ENCODE results near the gene GRK5. TPM values are rescaled to one million over a fixed set of nuclear protein-coding genes. Genes with fewer than 3 reads are reported as not detected.

Gene GRK5
- total RNA-seq, 1 experiment from 2014 or later = 1.5 TPM

DNA sequence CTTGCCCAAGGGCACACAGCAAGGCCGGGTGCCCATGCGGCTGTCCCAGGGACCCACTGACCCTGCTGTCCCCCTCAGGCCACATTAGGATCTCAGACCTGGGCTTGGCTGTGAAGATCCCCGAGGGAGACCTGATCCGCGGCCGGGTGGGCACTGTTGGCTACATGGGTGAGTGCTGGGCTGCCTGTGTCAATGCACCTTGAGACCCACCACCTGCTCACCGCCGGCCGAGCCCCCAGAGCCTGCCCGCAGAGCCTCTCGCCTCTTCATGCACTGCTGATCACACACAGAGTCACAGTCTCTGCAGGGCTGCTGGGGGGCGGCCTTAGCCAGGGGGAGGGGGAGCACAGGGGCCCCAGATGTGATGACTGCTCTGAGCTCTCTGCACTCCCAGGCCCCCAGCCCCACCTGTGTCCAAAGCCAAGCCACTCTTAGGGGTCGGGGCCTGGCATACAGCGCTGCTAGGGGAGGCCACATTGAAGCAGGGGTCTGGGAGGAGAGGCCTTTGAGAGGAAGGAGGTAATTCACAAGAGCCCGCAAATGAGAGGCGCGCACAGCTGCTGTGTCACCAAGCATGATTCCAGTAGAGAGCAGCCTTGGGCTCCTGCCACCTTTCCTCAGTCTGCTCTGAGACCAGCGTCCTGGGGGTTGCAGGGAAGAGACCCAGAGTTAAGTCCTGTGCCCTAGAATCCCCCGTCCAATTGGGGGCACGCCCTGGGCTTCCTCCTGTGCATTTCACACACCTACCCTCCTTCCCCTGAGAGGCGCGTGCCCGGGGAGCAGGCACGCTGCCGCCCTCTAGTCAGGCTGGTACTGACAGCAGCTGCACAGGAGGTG is 234.8 kb downstream of the GRK5 start:
- DNase-seq (ENCODE audit: low read depth) = no peak

DNA sequence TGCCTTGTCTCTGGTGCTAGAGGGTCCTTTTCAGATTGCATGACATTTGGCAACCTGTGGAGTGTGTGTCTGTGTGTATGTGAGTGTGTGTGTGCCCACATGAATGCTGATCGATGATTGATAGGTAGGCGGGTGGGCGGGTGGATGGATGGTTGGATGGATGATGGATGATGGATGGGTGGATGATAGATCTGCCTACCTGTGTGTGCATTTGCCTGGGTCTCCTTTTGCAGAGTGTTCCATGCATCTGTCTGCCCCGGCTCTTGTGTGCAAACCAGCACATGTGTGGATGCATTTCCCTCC is 235.3 kb downstream of the GRK5 start:
- no peak for DNase-seq (ENCODE audit: low read depth)

DNA sequence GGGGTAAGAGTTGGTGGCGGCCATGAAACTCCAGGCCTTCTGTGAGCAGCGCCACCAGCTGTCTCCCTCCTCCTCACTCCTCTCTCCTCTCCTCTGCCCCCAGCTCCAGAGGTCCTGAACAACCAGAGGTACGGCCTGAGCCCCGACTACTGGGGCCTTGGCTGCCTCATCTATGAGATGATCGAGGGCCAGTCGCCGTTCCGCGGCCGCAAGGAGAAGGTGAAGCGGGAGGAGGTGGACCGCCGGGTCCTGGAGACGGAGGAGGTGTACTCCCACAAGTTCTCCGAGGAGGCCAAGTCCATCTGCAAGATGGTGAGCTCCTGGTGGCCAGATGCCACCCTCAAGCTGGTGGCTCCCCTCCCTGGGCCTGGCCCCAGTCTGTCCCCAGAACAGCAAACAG is 236.1 kb downstream of the GRK5 start:
- DNase-seq (ENCODE audit: low read depth) = no peak

DNA sequence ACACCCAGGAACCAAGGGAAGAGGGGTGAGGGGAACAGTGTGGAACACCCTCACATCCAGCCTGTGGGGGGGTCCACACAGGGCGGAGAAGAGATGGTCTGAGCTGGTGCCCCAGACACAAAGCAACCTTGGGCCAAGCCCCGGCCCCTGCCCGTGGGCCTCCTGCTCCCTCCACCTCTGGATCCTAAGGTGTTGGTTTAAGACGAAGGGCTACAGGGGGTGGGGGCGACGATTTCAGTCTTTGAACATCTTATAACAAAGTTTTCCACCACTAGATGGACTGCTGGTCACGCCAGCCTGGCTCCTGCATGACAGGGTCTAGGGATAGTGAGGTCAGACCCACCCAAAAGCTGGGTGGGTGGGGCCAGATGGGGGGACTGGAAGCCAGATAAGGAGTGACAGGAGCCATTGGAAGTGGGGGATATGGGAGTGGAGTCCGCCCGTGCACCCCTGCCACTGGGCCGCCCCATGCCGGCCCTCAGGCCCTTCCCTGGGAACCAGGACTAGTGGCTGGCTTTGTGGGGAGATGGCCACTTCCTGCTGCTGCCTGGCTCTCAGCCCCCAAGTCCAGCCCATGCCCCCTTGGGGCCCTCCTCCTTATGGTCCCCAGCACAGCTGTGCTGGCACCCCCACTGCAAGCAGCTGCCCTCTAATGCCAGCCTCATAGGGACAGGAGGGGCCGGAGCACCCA is 236.7 kb downstream of the GRK5 start:
- no peak for DNase-seq (ENCODE audit: low read depth)

DNA sequence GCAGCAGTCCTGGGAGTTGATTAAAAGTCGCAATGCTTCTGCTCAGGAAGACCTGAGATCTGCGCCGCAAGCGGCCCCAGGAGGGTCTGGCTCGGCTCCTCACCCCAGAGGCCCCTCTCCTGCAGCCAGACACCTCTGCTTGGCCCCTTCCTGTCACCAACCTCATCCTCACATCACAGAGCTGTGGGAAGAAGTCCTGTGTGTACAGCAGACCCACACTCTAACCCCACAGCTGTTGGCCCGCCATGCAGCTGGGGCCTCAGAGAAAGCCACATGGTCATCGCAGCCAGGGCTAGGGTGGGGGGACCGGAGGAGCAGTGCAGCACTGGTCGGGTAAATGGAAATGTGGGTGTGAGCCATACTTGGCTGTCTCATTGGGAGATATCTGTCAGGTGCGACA is 237.5 kb downstream of the GRK5 start:
- no peak for DNase-seq (ENCODE audit: low read depth)

DNA sequence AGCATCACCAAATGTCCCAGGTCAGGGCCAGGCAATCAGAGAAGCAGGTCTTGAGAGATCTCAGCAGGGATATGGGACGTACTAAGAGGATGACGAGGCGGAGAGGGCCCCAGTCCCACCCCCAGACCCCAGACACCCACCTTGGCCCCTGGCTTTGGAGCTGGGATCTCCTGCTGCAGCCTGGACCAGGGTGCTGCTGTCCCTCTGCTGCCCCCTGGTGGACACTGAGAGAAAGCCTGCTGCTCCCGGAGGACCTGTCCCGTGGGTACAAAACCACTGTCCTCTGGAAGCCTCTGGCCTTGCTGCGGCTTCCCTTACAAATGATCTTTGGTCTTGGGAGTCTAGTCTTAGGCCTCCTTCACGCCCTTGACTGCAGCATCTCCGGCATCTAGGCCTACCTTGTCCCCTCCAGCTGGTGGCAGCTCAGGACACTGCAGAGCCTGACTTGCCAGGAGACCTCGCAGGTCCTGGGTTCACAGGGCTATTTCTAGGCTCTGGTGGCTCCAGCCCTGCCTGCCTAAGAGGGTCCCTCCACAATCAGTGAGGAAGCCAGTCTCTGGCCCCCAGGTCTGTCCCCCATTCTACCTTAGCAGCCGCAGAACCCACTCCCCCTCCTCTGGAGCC is 238.1 kb downstream of the GRK5 start:
- peak; percentile 69 for DNase-seq (ENCODE audit: low read depth)

DNA sequence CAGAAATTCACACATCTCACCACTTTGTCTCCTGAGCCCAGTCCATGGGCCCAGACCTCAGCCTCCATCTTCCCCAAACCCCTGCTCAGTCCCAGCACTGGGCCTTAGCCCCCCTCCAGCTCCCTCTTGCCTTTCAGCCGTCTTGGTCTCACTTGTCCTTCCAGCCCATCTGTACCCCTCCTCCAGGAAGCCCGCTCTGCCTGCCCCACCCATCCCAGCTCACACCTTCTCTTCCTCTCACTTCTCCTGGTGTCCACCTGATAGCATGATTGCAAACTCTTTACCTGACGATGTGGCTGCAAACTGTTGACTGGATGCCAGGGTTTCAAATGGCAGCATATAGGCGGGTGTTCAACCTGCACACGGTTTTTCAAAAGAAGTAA is 238.6 kb downstream of the GRK5 start:
- no peak for DNase-seq (ENCODE audit: low read depth)

DNA sequence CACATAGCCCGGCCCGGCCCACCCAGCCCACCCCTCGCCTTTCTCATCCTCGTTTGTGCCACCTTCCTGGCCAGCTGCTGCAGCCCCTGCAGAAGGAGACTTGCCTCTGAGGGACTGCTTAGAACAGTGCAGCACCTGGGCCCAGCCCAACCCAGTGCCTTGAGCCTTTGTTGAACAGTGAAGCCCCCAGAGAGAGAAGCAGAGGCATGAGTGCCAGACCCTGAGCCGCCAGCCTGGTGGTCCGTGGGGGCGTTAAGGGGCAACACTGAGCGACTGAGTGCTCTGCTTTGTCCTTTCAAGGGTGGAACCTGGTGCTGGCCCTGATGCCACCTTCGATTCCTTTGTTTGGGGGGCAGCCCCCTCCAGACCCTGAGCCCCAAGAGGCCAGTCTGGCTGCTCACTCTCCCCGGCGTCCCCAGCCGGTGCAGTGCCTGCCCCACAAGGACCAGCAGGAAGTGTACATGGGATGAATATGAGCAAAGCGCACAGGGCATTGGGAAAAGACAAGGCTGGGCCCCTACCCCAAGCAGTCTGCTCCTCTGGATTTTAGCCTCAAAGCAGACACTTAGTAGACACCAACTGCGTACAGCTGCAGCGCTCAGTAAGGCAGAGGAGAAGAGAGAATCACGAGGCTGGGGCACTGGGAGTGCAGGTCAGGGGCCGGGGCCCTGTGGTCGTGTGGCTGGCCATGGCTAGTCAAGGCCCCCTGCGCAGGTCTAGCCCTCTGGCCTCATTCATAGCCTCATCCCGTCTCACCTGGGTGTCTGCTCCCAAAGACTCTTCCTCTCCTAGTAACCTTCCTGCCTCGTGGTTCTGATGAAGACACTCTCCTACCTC is 239.3 kb downstream of the GRK5 start:
- no peak for DNase-seq (ENCODE audit: low read depth)

DNA sequence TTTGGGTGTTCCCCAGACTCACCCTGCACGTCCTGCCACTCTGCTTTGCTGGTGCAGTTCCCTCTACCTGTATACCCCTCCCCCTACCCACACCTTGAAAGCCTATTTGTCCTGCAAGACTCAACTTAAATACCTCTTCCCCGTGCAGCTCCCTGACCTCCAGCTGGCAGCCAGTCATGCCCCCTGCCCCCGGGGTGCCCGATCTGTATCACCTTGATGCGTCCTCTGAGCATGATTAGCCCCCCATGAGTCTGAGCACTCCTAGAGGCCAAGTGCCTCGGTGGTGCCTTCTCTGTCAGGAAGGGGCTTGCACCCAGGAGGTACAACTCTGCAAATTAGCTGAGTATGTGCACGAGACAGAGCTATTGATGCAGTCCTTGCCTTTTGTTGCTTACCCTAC is 240.1 kb downstream of the GRK5 start:
- no peak for DNase-seq (ENCODE audit: low read depth)

DNA sequence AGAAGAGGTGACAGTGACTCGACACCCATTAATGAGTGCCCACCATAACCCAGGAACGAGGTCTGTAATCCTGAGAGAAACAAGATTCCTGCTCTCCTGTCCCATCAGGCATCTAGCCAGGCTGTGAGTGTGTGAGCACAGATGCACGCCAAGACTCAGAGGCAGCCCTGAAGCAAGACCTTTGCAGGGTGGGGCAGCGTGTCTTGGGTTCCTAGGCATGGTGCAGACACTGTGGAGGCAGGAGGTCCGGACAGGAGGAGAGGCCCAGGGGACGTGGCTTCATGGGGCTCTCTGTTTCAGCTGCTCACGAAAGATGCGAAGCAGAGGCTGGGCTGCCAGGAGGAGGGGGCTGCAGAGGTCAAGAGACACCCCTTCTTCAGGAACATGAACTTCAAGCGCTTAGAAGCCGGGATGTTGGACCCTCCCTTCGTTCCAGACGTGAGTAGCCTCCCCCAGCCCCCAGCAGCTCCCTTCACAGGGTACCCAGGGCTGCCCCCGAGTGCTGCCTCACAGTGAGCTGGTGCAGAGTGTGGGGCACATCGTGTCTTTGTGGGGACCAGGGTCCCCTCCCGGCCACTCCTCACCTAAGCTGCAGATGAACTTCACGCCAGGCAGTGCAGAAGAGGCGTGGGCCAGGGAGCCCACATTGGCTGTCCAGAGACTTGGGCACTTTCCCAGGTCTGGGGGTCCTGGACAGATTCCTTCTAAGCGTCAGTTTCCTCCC is 240.6 kb downstream of the GRK5 start:
- DNase-seq (ENCODE audit: low read depth) = no peak

DNA sequence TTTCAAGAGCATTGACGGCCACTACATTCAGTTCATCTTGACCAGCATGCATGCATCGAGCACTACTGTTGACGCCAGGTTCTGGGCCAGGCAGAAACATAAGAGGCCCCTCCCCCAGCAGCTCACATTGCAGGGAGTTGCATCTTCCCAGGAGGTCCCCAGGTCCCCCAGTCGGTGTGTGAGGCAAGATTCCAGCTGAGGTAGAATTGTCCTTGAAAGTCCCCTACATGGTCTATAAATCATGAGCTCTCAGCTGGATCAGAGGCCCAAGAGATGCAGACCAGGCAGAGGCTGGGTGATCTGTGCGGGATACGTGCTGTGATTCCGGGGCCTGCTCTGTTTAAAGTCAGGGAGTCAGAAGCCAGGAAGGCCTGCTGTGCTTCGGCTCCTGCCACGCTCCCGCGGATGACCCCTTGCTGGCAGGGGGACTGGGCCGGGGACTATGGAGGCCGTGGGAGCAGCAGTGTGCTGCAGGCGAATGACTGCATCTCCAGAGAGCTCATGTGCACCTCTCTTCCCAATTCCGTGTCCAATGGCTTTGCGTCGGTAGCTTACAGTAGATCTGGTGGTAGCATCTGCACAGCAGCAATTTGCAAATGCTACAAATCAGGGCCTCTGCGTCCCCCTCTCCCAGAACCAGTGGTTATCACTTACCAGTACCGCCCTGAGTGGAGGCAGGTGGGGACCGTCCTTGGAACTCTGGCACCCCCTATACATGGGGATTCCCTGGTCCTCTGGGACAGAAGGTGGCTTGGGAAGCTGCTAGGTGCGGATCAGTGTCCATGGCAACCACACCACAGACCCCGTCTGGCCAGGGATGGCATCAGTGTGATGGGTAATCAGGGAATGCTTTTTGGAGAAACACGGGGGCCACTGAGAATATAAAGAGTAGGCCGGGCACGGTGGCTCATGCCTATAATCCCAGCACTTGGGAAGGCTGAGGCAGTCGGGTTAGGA is 241.5 kb downstream of the GRK5 start:
- no peak for DNase-seq (ENCODE audit: low read depth)

DNA sequence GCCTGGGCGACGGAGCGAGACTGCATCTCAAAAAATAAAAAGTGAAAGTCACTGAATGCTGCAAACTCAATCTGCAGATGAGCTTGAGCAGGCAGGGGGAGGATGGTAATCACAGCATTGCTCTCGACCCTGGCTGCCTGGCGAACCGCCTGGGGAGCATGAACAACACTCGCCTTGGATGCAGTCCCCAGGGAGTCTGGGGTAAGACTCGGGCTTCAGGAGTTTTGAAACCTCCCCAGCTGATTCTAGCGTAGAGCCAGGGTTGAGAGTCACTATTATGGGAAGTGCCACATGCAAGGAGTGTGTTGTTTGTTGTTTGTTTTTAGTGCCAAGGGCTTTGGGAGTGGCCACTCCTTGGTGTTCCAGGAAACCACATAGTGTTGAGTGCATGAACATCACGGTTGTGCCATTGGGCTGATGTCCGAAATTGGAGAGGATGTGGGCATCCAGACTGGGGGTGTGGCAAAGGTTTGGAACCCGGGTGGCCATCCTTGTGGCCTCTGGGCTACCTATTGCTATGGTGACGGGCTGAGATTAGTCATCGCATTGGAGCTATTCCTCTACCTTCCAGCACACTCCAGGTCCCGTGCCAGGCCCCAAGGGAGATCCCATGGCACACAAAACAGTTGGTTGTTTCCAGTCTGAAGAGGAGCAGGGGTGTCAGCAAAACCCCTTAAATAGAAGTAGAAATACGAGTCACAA is 242.5 kb downstream of the GRK5 start:
- DNase-seq (ENCODE audit: low read depth) = peak; percentile 92

DNA sequence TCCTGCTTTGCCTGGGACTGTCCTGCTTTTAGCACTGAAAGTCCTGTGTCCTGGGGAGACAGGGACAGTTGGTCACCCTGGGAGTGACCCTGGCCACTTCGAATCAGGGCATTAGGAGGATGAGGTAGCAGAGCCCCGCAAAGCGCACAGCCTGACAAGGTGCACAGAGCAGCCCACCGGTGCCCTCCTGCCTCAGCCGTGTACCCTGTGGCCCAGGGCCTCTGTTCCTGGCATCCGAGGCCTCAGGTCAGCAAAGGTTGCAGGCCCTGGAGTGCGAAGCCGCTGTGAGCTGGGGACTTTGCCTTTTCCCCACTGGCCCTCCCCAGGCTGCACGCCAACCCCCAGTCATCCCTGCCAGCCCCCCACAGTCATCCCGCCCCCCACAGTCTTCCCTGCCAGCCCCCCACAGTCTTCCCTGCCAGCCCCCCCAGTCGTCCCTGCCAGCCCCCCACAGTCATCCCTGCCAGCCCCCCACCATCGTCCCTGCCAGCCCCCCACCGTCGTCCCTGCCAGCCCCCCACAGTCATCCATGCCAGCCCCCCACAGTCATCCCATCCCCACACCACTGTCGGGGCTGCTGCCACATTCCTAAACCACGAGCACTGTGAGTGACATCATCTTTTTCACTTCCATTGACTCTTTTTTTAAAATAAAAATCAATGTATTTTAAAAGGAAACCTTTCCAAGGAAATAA is 243.4 kb downstream of the GRK5 start:
- peak; percentile 25 for DNase-seq (ENCODE audit: low read depth)

DNA sequence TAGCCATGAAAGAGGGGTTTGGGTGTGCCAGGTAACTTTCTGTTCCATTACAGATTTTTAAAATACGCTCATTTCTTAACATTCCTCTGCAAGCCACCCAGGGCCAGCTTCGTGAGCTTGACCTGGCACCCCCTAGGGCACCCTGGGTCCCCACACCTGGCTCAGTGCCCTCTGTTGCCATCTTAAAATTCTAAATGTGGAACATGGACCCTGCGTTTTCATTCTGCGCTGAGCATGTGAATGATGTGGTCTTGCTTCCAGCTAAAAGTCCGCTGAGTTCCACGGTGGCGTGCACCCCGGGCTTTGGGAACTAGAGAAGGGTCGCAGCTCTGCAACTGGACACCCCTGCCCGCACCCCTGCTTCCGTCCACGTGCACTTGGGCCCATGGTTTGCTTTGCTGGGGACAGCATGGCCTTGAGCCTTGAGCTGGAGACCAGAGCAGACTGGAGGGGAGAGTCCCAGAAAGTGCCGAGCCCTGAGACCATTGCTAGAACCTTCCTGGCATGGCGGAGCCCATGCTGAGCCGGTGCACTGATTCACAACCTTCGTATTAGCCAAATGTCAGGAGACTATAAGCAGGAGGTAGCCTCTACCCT is 244.0 kb downstream of the GRK5 start:
- DNase-seq (ENCODE audit: low read depth) = no peak

DNA sequence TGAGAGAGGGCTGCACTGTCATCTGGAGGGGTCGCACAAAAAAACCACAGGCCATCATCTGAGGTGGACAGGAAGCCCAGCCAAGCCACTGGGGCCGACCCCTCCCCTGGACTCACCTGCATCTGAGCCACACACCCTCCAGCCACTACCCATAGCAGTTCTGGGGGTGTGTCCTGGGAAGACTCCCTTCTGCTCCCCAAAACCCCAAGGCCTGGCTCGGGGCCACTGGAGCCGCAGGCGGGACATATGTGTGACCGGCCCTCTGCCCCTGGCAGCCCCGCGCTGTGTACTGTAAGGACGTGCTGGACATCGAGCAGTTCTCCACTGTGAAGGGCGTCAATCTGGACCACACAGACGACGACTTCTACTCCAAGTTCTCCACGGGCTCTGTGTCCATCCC is 245.0 kb downstream of the GRK5 start:
- no peak for DNase-seq (ENCODE audit: low read depth)

DNA sequence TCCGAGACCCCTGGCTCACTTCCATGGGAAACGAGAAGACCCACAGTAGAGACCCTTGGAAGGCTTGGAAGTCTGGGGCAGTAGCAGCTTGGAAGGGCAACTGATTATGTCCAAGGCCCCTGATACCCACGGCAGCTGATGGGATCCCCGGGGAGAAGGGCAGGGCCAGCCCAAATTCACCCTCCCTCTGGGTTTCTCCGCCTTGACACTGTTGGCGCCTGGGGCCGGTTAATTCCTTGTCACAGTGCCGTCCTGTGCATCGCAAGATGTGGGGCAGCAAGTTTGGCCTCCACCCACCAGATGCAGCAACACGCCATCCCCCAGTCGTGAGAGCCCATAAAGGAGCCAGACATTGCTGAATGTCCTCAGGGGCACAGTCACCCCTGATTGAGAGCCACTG is 245.9 kb downstream of the GRK5 start:
- DNase-seq (ENCODE audit: low read depth) = no peak

DNA sequence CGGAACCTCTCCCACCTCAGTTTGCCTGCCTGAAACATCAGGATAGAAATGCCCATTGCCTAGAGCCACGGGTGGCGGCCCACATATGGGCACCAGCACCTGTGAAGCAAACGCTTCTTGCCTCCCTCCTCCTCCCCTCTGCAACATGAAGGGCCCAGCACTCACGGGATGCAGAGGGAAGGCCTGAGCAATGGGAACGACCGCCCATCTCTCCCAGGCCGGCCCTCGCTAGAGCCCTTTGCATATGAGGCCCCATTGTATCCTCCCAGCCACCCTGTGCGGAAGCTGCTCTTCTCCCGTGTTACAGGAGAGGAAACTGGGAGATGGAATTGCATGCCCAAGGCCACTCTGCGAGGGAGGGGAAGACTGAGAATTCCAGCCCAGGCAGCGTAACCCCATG is 246.9 kb downstream of the GRK5 start:
- no peak for DNase-seq (ENCODE audit: low read depth)

DNA sequence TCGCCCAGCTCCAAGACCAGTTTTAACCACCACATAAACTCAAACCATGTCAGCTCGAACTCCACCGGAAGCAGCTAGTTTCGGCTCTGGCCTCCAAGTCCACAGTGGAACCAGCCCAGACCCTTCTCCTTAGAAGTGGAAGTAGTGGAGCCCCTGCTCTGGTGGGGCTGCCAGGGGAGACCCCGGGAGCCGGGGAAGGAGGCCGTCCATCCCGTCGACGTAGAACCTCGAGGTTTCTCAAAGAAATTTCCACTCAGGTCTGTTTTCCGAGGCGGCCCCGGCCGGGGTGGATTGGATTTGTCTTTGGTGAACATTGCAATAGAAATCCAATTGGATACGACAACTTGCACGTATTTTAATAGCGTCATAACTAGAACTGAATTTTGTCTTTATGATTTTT is 247.6 kb downstream of the GRK5 start:
- DNase-seq (ENCODE audit: low read depth) = no peak

Data from LHCN-M2 (cell line).